NCI-H82 treated with DMSO at 0.1 percent for 48 hours (cell line): ENCODE measurements around the gene ITPR2.
"Not testable (repeated sequence)": the region's sequence is repeated elsewhere in the genome, so short reads cannot be mapped to it uniquely, and the experiment has no call there.

ENCODE experiments used
- DNase-seq: peaks from one replicate; lab custom pipeline; 2025; ENCODE audit not compliant: unreplicated experiment; lab: John Stamatoyannopoulos, UW

Gene ITPR2

GRCh38 chr12:26851031-26851809, 18.2 kb upstream of the ITPR2 start:
- DNase-seq: no peak

- DNase-seq: no peak
Measured at GRCh38 chr12:26848156-26848825, 15.3 kb upstream of the ITPR2 start.

- DNase-seq: no peak
Measured at GRCh38 chr12:26847431-26847830, 14.4 kb upstream of the ITPR2 start.

- no peak for DNase-seq
Measured at GRCh38 chr12:26846416-26846815, 13.4 kb upstream of the ITPR2 start.

GRCh38 chr12:26845984-26846383, 13.0 kb upstream of the ITPR2 start:
- no peak for DNase-seq

- DNase-seq: peak; percentile 17
Measured at GRCh38 chr12:26845057-26845666, 12.2 kb upstream of the ITPR2 start.

- no peak for DNase-seq
Measured at GRCh38 chr12:26843311-26843710, 10.3 kb upstream of the ITPR2 start.

- no peak for DNase-seq
Measured at GRCh38 chr12:26841085-26841484, 8.1 kb upstream of the ITPR2 start.

- no peak for DNase-seq
Measured at GRCh38 chr12:26839512-26839911, 6.5 kb upstream of the ITPR2 start.

- DNase-seq: no peak
Measured at GRCh38 chr12:26838888-26839416, 6.0 kb upstream of the ITPR2 start.

- no peak for DNase-seq
Measured at GRCh38 chr12:26836201-26836600, 3.2 kb upstream of the ITPR2 start.

- not testable (repeated sequence) for DNase-seq
Measured at GRCh38 chr12:26834503-26835060, 1.6 kb upstream of the ITPR2 start.

- peak; percentile 68 for DNase-seq
Measured at GRCh38 chr12:26833743-26834490, 923 bp upstream of the ITPR2 start.

- peak; percentile 31 for DNase-seq
Measured at GRCh38 chr12:26831951-26832821, 808 bp downstream of the ITPR2 start.

GRCh38 chr12:26830783-26831551, 2.0 kb downstream of the ITPR2 start:
- DNase-seq: no peak

GRCh38 chr12:26830363-26830762, 2.6 kb downstream of the ITPR2 start:
- DNase-seq: no peak

- DNase-seq: no peak
Measured at GRCh38 chr12:26828280-26829073, 4.5 kb downstream of the ITPR2 start.

GRCh38 chr12:26826437-26826836, 6.6 kb downstream of the ITPR2 start:
- DNase-seq: no peak
